ENCODE results near the gene TREH. TPM values are rescaled to one million over a fixed set of nuclear protein-coding genes. Genes with fewer than 3 reads are reported as not detected.
A peak's percentile ranks its signal among the peaks of the same experiment; 100 is the strongest.
"Not testable (repeated sequence)": the region's sequence is repeated elsewhere in the genome, so short reads cannot be mapped to it uniquely, and the experiment has no call there.

Gene TREH
- total RNA-seq, 2 donors from 2014 or later = 2.0 TPM; not detected in 1

GRCh38 chr11:118678908-118679307 lies 542 bp downstream of the TREH start:
- WGBS, 2 donors = 15 to 16% methylated on average over 11 of the region's 11 CpGs
- Histone ChIP-seq H3K4me1 (peaks cover 14% of the 10 kb centered on the region), H3K27ac (peak overlapping the region in 2 of 4 donors; percentile 76 to 77)
- H3K9me3 ChIP-seq; intact Hi-C loops (cut with DNase I); H3K36me3 ChIP-seq (replicated peaks in 1 of 2; ENCODE audit: insufficient read depth in 1 of 2, low read depth in 2 of 2); H3K27me3 ChIP-seq; H3K4me3 ChIP-seq: not testable (repeated sequence)
- peak; percentile 15 to 56 (median 29) for TF ChIP-seq CTCF (IDR thresholded peaks at IDR 0.05)
- DNase-seq (peak; percentile 52 to 81 (median 66)), ATAC-seq (peak; percentile 63)

GRCh38 chr11:118677977-118678376 lies 1.5 kb downstream of the TREH start:
- Histone ChIP-seq H3K4me3 (no peak overlapping the region), H3K27me3 (no peaks in the 10 kb centered on the region), H3K9me3 (no peaks in the 10 kb centered on the region), H3K27ac (no peak overlapping the region), H3K4me1 (peaks cover 14% of the 10 kb centered on the region), H3K36me3 (replicated peaks in 1 of 2; ENCODE audit: insufficient read depth in 1 of 2, low read depth in 2 of 2) (no peaks in the 10 kb centered on the region)
- no peak for TF ChIP-seq POLR2A (IDR thresholded peaks at IDR 0.05)
- no peak for TF ChIP-seq CTCF (IDR thresholded peaks at IDR 0.05)
- DNase-seq (no peak), ATAC-seq (no peak)
- intact Hi-C loops (cut with DNase I) = no loop called here
- WGBS, 2 donors = 95% methylated on average over 6 of the region's 6 CpGs

- Histone ChIP-seq H3K9me3 (no peaks in the 10 kb centered on the region), H3K27me3 (no peaks in the 10 kb centered on the region), H3K4me3 (no peak overlapping the region), H3K36me3 (replicated peaks in 1 of 2; ENCODE audit: insufficient read depth in 1 of 2, low read depth in 2 of 2) (no peaks in the 10 kb centered on the region), H3K4me1 (peaks cover 5% of the 10 kb centered on the region), H3K27ac (no peak overlapping the region)
- DNase-seq = no peak
- no peak for ATAC-seq
- intact Hi-C loops (cut with DNase I) = no loop called here
- WGBS, 2 donors = 56 to 68% methylated on average over 1 of the region's 1 CpG
- no peak for TF ChIP-seq POLR2A (IDR thresholded peaks at IDR 0.05)
Measured at GRCh38 chr11:118674082-118674435, 5.4 kb downstream of the TREH start.

GRCh38 chr11:118673361-118674081 lies 5.9 kb downstream of the TREH start:
- no peaks in the 10 kb centered on the region for H3K27me3 ChIP-seq
- H3K4me1 ChIP-seq = no peaks in the 10 kb centered on the region
- no peak for DNase-seq
- WGBS, 2 donors = 74 to 81% methylated on average over 5 to 6 of the region's 6 CpGs
- no peak overlapping the region for H3K4me3 ChIP-seq
- no peaks in the 10 kb centered on the region for H3K36me3 ChIP-seq (replicated peaks in 1 of 2; ENCODE audit: insufficient read depth in 1 of 2, low read depth in 2 of 2)
- no peak overlapping the region for H3K27ac ChIP-seq
- no peak for ATAC-seq
- intact Hi-C loops (cut with DNase I) = no loop called here
- no peak for TF ChIP-seq POLR2A (IDR thresholded peaks at IDR 0.05)
- H3K9me3 ChIP-seq = no peaks in the 10 kb centered on the region

DNA sequence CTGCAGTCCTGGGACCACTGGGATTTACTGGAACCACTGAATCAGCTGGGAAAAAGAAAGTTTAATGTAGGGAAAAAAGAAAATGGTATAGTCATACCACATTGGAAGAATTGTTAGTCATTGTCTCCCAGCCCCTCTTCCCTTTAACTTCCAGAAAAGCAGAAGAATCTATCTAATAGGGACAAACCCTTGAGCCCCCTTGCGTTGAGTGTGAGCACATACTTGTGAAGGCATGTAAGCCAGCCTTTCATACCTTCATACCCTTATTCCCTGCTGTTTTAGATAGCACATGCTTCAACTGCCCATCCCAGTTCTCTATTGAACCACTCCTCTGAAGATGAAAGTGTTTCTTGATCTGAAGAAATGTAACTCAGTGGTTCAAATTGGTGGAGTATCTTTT lies 6.6 kb downstream of the TREH start:
- Histone ChIP-seq H3K27me3 (no peaks in the 10 kb centered on the region), H3K4me3 (no peak overlapping the region), H3K4me1 (no peaks in the 10 kb centered on the region), H3K9me3 (no peaks in the 10 kb centered on the region), H3K36me3 (replicated peaks in 1 of 2; ENCODE audit: insufficient read depth in 1 of 2, low read depth in 2 of 2) (no peaks in the 10 kb centered on the region), H3K27ac (no peak overlapping the region)
- no peak for ATAC-seq
- intact Hi-C loops (cut with DNase I) = no loop called here
- TF ChIP-seq CTCF (IDR thresholded peaks at IDR 0.05) (no peak), POLR2A (IDR thresholded peaks at IDR 0.05) (no peak)
- no peak for DNase-seq
- WGBS, 2 donors = 58 to 74% methylated on average over 1 of the region's 1 CpG

DNA sequence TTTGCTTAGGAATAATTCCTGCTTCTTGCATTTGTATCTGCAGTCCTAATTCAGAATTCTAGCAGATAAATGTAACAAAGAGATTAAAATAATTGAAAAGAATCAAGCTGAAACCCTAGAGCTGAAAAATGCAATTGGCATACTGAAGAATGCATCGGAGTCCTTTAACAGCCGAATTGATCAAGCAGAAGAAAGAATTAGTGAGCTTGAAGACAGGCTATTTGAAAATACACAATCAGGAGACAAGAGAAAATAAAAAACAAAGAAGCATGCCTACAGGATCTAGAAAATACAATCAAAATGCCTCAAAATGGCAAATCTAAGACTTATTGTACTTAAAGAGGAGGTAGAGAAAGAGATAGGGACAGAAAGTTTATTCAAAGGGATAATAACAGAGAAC lies 8.2 kb downstream of the TREH start:
- DNase-seq (no peak), ATAC-seq (no peak)
- no peak overlapping the region for H3K27ac ChIP-seq
- 88 to 95% methylated on average over 2 of the region's 2 CpGs for WGBS, 2 donors
- intact Hi-C loops (cut with DNase I) = no loop called here
- TF ChIP-seq POLR2A (IDR thresholded peaks at IDR 0.05) (no peak), CTCF (IDR thresholded peaks at IDR 0.05) (no peak)
- no peaks in the 10 kb centered on the region for H3K9me3 ChIP-seq
- no peak overlapping the region for H3K4me3 ChIP-seq
- H3K4me1 ChIP-seq = no peaks in the 10 kb centered on the region
- H3K36me3 ChIP-seq (replicated peaks in 1 of 2; ENCODE audit: insufficient read depth in 1 of 2, low read depth in 2 of 2) = no peaks in the 10 kb centered on the region
- H3K27me3 ChIP-seq = no peaks in the 10 kb centered on the region

All from body of pancreas (tissue), 4 donors.